CD4-positive, alpha-beta T cell treated with Interleukin-1 beta for 1 hour (primary cell): ENCODE measurements around the gene ANKRD29.
"Not testable (repeated sequence)": the region's sequence is repeated elsewhere in the genome, so short reads cannot be mapped to it uniquely, and the experiment has no call there.

ENCODE experiments used
- DNase-seq, 2 donors: peaks; one replicate each; pipeline ENCODE4 v3.0.0-alpha.2; 2020 to 2022

The ANKRD29 gene

GRCh38 chr18:23643815-23644490 lies 18.8 kb downstream of the ANKRD29 start:
- DNase-seq = no peak

GRCh38 chr18:23641937-23642666 lies 20.6 kb downstream of the ANKRD29 start:
- DNase-seq = no peak

- no peak for DNase-seq
These were observed 21.5 kb downstream of the ANKRD29 start for GRCh38 chr18:23641143-23641720.

DNA sequence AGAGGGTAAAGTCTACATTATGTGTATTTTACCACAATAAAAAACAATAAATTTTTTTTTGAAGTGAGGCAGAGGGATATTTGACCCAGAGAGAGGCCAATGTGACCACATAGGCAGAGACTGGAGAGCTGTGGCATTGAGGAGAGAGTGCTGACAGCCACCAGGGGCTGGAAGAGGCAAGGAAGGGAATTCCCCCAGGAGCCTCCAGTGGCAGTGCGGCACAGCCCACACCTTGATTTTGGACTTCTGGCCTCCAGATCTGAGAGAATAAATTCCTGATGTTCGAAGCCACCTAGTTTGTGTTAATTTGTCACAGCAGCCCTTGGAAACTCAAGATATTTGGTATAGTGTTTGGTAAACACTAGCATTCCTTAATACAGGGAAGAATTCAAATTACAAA lies 22.7 kb downstream of the ANKRD29 start:
- DNase-seq = no peak

GRCh38 chr18:23636433-23636832 lies 26.3 kb downstream of the ANKRD29 start:
- not testable (repeated sequence) for DNase-seq

GRCh38 chr18:23636071-23636399 lies 26.7 kb downstream of the ANKRD29 start:
- DNase-seq = no peak

DNA sequence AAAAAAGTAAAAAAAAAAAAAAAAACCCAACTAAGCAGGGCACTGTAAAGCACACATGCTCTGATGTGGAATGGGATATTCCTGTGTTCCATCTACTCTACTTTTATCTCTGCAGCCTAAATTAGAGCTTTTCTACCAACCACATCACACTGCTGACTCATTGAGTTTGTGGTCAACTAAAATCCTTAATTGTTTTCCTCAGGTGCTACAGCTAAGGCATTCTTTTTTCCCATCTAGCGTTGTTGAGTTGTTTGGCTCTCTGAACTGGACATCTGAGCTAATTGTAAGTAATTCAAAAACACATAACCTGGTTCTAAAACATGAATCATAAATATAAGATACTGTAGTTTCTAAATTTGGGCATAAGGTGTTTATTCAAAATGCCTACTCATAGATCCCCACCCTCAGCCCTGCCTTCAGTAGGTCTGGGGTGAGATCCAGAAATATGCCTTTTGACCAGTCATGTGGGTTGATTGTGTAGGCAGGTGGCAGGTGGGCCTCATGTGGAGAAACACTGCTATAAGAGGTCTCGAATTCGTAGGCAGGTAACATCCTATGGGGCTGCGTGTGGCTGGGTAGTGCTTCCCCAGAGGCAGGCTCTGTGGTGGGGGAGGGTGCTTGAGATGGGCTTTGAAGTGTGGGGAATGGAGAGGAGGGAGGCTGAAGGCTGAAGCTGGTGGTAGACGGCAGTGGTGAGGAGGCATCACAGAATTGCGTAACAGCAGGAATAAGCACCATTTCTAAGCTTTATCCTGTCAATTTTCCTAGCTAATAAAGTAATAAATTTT lies 27.2 kb downstream of the ANKRD29 start:
- DNase-seq = no peak

GRCh38 chr18:23634692-23635091 lies 28.0 kb downstream of the ANKRD29 start:
- no peak for DNase-seq

DNA sequence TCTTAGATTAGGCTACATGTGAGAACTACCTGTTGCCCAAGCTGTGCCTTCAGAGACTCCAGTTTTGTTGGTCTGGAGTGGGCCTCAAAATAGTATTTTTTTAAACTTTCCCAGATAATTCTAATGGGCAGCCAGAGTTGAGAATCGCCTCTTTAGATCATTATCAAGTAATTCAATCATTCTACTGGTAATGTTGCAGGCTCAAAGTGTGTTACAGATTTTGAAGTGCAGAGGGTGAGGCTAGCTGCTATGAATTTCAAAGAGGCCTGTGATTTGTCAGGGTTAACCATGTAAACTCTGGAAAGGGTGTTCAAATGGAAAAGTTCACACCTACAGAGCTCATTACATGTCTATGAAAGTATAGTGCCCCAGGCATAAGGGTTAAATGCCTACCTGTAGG lies 30.1 kb downstream of the ANKRD29 start:
- no peak for DNase-seq

DNA sequence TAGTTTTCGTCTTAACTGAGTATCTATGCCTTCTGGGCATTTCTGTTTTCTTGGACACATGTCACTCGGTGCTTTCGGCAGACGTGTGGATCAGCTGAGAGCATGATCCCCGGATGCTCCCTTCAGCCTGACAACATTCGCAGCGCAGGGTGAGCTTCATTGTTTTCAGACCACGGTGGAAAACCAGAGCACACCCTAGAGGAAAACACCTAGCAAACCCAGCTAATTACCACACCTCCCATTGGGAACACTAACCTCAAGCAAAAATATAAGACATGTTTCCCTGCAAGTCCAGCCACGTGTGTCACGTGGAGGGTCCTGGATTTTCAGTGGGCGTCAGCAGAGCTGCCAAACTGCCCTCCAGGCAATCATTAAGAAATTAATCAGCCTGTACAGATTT lies 31.0 kb downstream of the ANKRD29 start:
- no peak for DNase-seq

GRCh38 chr18:23631312-23631711 lies 31.4 kb downstream of the ANKRD29 start:
- no peak for DNase-seq

DNA sequence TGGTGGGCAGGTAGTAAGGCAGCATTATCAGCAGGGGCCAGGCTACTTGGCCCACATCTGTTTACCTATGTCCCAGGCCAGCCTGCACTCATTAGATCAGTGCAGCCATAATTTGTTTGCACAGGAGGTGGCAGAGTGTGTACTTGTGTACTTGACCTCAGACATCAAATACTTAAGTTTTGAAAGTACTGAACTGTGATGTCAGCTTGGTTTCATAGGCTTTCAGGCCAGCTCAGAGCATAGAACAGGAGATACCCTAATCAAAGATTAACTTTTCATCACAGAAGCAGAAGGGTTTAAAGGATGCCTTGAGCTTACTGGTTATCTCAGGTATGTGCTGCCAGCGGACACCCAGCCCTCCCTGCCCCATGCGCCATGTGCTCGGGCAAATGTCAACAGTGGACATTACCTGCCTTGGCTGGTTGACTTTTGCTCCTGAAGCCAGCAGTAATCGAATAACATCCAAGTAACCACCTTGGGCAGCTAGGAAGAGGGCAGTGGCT lies 33.2 kb downstream of the ANKRD29 start:
- no peak for DNase-seq

- DNase-seq = no peak
These were observed 34.7 kb downstream of the ANKRD29 start for GRCh38 chr18:23627970-23628369.

GRCh38 chr18:23627321-23627720 lies 35.4 kb downstream of the ANKRD29 start:
- no peak for DNase-seq

- no peak for DNase-seq
These were observed 36.0 kb downstream of the ANKRD29 start for GRCh38 chr18:23626451-23627279.

DNA sequence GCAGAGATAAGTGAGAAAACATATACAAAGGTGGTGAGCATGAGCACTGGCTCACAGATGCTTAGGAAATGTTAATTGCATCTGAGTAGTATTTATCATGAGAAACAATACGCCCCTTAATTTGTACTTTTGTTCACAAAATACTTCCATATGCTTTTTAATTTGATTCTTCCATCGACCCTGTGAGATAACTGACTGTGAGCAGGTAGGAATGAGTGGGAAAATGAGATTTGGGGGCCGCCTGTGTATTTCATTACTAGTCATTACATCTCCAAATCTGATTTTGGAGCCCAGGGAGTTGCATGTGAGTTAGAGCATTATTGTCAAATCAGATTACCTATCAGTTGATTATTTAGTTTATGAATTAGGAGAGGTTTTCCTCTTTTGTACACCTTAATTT lies 39.7 kb downstream of the ANKRD29 start:
- DNase-seq = no peak

DNA sequence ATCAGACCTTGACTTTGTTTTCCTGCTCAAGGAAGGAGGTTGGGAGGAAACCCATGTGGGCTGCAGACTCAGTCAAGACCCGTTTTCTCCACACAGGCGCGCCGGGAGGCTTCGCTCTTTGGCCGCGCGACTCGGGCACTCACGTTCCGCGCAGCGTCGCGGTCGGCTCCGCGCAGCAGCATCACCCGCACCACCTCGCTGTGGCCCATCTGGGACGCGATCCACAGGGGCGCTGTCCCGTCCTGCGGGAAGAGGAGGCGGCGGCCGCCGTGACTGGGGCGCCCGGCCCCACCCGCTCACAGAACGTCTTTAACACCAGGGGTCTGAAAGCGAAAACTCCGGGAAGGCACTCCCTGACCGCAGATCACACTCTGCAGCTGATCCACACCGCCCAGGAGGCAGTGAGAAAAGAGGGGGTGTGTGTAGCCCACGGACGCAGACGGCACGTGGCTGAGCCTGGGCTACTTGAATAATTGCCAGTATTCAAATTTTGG lies 43.3 kb downstream of the ANKRD29 start:
- peak in 1 of 2 donors; percentile 3 for DNase-seq

- peak in 1 of 2 donors; percentile 6 for DNase-seq
These were observed 43.8 kb downstream of the ANKRD29 start for GRCh38 chr18:23618862-23619387.

DNA sequence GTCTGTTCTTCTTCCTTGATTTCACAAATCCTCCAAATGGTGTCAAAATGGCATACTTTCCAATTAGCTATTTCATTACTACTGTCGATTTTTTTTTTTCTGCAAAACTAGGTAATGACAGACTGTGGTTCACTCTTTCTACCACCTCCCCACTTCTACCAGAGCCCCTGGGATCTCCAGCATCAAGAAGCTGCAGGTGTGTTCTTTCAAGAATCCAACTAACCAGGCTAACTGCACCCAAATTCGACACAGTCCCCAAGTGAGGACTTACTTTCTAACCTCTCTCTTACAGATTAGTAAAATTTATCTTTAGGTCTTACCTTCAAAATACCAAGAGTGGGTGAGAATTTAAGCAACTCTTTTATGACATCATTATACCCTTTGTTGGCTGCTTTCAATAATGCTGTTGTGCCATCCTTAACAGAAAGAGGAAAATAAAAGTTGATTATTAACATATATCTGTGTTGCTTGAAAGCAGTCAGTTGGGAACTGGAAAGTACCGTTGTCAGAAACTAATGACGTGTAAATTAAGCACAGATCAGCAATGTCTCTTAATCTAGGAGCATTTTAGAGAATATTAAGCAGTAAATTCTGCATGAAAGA lies 45.2 kb downstream of the ANKRD29 start:
- DNase-seq = no peak

GRCh38 chr18:23616258-23616657 lies 46.5 kb downstream of the ANKRD29 start:
- no peak for DNase-seq

GRCh38 chr18:23614891-23615290 lies 47.8 kb downstream of the ANKRD29 start:
- no peak for DNase-seq

- DNase-seq = no peak
These were observed 48.3 kb downstream of the ANKRD29 start for GRCh38 chr18:23614413-23614812.
